Measurements from ENCODE around the gene CCDC7.

DNA sequence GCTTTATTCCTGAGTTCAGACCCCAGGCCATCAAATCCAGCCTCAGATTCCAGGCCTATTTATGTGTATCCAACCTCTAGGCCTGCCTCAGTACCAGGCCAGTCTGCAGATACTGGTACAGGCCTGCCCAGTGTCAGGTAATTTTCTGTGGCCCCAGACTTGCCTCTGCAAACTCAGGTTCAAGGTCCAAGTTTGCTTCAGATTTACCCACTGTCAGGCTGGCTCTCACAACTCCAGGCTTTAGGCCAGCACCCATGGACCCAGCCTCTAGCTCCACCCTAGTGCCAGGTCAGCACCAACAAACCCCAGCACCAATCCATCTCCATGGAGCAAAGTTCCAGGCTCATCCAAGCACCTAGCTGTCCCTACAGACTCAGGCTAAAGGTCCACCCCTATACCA, 342.4 kb downstream of the CCDC7 start:
- TF ChIP-seq POLR2AphosphoS5 (IDR thresholded peaks at IDR 0.05; ENCODE audit: low read depth, low read length), result no peak
- TF ChIP-seq, protein P1, sequence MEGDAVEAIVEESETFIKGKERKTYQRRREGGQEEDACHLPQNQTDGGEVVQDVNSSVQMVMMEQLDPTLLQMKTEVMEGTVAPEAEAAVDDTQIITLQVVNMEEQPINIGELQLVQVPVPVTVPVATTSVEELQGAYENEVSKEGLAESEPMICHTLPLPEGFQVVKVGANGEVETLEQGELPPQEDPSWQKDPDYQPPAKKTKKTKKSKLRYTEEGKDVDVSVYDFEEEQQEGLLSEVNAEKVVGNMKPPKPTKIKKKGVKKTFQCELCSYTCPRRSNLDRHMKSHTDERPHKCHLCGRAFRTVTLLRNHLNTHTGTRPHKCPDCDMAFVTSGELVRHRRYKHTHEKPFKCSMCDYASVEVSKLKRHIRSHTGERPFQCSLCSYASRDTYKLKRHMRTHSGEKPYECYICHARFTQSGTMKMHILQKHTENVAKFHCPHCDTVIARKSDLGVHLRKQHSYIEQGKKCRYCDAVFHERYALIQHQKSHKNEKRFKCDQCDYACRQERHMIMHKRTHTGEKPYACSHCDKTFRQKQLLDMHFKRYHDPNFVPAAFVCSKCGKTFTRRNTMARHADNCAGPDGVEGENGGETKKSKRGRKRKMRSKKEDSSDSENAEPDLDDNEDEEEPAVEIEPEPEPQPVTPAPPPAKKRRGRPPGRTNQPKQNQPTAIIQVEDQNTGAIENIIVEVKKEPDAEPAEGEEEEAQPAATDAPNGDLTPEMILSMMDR (IDR thresholded peaks at IDR 0.05), result no peak
- no peak for TF ChIP-seq TCF7L2 (IDR thresholded peaks at IDR 0.05; ENCODE audit: low read depth, low read length)
- TF ChIP-seq SIN3A (IDR thresholded peaks at IDR 0.05; ENCODE audit: borderline replicate concordance, insufficient read depth, low read depth, low read length), result no peak
- TF ChIP-seq, protein P2, sequence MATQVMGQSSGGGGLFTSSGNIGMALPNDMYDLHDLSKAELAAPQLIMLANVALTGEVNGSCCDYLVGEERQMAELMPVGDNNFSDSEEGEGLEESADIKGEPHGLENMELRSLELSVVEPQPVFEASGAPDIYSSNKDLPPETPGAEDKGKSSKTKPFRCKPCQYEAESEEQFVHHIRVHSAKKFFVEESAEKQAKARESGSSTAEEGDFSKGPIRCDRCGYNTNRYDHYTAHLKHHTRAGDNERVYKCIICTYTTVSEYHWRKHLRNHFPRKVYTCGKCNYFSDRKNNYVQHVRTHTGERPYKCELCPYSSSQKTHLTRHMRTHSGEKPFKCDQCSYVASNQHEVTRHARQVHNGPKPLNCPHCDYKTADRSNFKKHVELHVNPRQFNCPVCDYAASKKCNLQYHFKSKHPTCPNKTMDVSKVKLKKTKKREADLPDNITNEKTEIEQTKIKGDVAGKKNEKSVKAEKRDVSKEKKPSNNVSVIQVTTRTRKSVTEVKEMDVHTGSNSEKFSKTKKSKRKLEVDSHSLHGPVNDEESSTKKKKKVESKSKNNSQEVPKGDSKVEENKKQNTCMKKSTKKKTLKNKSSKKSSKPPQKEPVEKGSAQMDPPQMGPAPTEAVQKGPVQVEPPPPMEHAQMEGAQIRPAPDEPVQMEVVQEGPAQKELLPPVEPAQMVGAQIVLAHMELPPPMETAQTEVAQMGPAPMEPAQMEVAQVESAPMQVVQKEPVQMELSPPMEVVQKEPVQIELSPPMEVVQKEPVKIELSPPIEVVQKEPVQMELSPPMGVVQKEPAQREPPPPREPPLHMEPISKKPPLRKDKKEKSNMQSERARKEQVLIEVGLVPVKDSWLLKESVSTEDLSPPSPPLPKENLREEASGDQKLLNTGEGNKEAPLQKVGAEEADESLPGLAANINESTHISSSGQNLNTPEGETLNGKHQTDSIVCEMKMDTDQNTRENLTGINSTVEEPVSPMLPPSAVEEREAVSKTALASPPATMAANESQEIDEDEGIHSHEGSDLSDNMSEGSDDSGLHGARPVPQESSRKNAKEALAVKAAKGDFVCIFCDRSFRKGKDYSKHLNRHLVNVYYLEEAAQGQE (IDR thresholded peaks at IDR 0.05; ENCODE audit: insufficient read depth in 1 of 2, low read depth in 2 of 2, low read length in 1 of 2), result no peak
